HG02973 (cell line): ENCODE data around the gene DUSP14.

ENCODE experiments used
- ATAC-seq: cut with Tn5 transposase; IDR thresholded peaks from one replicate; pipeline ENCODE4 v1.9.1; 2021; ENCODE audit warnings: moderate library complexity; ENCODE audit not compliant: unreplicated experiment

The DUSP14 gene

GRCh38 chr17:37555386-37555785 is 65.7 kb downstream of the DUSP14 start:
- no peak for ATAC-seq

- no peak for ATAC-seq
Observed at GRCh38 chr17:37557482-37557881, 67.8 kb downstream of the DUSP14 start.

GRCh38 chr17:37558299-37558698 is 68.6 kb downstream of the DUSP14 start:
- ATAC-seq, result no peak

GRCh38 chr17:37562016-37562745 is 72.5 kb downstream of the DUSP14 start:
- ATAC-seq, result no peak
